NCI-H510A (cell line): ENCODE data around the gene RASSF6.
"Not testable (repeated sequence)": the region's sequence is repeated elsewhere in the genome, so short reads cannot be mapped to it uniquely, and the experiment has no call there.

ENCODE experiments used
- DNase-seq: peaks from one replicate; lab custom pipeline; 2025; lab: John Stamatoyannopoulos, UW

RASSF6 gene, protein sequence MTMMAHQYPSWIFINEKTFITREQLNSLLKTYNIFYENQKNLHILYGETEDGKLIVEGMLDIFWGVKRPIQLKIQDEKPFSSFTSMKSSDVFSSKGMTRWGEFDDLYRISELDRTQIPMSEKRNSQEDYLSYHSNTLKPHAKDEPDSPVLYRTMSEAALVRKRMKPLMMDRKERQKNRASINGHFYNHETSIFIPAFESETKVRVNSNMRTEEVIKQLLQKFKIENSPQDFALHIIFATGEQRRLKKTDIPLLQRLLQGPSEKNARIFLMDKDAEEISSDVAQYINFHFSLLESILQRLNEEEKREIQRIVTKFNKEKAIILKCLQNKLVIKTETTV

DNA sequence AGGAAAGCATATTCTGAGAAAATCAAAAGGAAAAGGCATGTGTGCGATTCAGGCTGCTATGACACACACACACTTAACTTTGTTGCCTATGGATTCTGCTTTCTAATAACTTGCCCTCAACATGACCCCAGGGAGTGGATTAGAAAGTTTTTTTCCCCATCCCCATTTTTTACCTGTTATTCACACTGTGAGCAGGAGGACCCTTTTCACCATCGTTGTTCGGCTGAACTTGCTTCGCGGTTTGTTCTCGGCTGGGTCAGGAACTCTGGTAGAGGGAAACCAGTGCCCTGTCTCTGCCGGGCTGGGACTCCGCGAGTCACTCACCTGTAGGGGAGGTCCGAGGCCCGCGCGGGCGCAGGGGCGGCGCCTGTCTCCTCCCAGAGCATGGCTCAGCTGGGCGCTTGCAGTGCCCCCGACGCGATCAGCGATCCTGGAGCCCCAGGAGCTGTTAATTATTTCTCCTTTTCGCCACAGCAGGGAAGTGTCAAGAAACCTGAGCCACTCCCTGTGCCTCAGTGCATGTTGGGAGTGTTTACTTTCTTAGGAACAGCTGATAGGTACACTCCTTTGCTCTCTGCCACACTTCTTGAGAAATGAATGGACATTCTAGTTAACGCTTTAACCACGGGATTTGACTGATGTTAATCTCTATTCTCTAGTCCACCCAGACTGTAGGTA lies at the start of gene RASSF6:
TSS of gene RASSF6 (minus strand) at position 322 of the 678 bp plus-strand sequence. CDS start 8,641 bp downstream, outside the sequence.
- DNase-seq: peak; percentile 94

GRCh38 chr4:73669410-73670183 lies 49.4 kb upstream of the RASSF6 start:
- no peak for DNase-seq

- peak; percentile 75 for DNase-seq
Observed at GRCh38 chr4:73668782-73669201, 48.6 kb upstream of the RASSF6 start.

GRCh38 chr4:73665924-73666323 lies 45.7 kb upstream of the RASSF6 start:
- DNase-seq: not testable (repeated sequence)

- DNase-seq: no peak
Observed at GRCh38 chr4:73664470-73664869, 44.2 kb upstream of the RASSF6 start.

DNA sequence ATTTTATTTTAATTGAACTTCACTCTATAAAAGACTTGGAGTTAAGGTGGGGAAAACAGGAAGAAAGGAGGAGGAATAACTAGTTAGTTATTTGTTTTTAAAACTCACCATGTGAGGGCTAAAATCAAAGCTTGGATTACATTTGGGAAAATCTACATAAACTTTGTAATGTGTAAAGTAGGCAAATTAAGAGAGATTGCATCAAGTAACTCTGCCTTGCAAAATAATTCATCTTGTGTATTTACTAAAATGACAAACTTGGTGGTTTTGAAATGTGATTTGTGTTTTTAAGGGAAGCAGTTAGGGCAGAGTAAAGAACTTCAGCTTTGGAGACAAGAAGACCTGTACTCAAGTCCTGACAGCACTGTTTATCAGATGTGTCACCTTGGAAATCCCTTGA lies 43.3 kb upstream of the RASSF6 start:
- no peak for DNase-seq

DNA sequence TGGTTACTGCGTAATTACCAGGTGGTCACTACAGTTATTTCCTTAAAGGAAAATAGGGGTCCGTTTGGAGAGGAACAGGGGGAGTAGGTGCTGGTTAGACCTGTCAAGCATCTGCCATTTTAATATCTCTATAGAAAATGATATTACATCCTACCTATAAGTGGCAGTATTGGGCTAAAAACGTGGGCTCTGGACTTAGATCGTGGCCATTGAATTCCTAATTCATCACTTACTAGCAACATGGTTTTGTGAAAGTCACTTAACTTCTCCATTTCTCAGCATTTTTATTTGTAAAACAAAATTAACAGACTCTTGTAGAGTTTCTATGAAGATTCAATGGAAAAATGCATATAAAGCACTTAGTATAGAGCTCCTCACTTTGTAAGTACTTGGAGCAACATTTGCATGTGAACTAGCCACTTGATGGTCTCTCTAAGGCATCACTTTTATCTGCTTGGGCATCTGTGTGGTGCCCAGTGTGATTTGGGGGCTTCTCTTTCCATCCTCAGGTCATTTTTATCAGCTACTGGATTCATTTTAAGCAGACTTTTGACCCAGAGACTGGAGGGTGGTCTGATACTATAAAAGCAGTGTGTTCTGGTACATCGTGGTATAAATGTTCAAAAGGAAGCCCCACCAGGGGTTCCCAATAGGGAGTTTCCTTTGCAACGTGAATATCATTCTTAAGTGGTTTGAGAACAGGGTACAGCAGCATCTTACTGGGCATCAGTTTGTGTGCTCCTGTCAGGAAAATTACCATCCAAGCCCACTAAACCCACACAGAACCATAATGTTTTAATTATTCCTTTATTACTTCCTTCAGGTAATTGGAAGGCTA lies 42.7 kb upstream of the RASSF6 start:
- DNase-seq: no peak

DNA sequence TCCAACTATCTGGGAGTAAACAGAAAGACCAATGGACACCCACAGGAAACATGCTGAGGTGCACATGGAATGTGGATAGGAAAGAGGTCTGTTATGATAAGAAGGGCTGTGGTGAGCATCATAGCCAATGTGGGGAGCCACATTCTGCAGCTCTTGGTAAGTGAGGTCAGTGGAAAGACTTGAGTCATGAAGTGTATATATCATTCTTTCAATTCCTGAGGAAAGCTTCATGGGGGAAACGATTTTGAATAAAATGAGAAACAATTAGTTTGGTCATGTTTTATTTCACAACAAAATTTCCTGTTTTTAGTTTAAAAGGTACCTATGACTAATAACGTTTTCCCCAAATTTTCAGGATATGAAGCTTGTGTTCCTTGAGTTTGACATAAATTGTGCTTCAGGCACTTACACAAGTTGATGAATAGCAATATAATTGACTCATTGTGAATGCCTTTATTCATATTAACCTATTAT lies 41.4 kb upstream of the RASSF6 start:
- DNase-seq: no peak

GRCh38 chr4:73660808-73661207 lies 40.6 kb upstream of the RASSF6 start:
- DNase-seq: no peak

DNA sequence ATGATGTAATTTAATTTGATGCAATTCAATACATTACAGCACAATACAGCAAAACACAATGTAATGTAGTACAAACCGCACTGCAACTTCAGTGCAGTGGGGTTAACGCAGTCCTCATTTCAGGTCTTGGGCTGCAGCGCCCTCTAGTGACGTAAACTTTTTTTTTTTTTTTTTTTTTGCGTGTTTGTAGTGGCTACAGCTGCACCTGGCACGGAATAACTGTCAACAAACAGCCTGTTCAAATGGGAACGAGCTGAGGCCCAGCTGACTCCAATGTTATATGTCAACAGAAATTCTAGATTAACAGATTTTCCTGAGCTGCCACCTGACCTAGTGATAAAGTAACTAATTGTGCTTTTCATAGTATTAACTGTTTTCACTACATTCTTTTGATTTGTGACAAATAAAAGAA lies 33.5 kb upstream of the RASSF6 start:
- DNase-seq: peak; percentile 74

DNA sequence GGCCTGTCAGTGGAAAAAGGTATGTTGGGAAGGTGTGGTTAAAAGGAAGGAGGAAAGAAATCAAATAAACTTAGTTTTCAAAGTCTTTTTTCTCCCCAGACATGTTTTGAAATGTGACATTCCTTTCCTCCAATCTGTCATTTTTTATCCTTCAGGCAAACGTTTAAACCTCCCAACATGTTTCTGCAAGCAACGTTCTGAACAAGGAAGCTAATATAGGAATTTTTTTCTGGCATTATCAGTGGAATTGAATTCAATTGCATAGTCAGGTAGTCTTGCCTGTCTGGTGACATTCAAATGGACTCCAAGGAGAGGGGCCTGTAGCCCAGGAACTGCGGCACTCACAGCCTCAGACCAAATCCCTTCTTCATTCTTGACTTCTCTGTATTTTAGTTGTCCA lies 30.0 kb upstream of the RASSF6 start:
- no peak for DNase-seq

DNA sequence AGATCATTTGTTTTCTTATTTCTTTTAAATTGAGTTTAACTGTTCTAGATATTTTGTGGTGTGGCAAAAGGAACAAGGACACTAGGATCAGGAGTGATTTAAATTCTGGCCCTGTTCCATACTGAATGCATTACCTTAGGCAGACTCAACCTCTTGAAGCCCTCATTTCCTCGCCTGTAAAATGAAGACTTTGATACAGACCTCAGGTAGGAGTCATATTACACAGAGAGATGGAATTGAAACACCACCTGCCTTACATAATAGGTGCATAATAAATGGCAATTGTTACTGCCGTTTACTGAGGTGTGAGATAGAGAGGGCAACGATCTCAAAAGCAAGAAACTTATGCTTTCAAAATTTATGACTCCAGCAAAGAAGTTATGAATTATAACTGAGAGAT lies 28.2 kb upstream of the RASSF6 start:
- DNase-seq: peak; percentile 65

DNA sequence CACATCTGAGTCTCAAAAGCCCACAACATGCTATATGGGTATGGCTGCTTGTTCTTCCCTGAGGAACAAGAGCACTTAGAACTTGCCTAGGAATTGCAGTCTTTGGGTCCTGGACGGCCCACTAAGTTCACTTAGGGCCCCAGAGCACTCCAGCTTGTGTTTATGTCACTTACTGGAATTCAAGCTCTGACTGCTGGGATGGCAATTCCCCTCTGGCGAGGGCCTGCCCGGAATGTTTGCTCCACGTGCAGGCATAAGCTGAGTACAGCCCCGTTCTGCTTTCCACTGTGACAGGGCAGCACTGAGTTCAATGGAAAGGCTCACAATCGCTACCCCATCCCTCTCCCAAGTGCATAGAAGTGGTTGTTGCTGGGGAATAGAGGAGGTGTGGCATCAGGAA lies 25.9 kb upstream of the RASSF6 start:
- DNase-seq: no peak

- DNase-seq: peak; percentile 25
Observed at GRCh38 chr4:73631565-73632226, 11.5 kb upstream of the RASSF6 start.

DNA sequence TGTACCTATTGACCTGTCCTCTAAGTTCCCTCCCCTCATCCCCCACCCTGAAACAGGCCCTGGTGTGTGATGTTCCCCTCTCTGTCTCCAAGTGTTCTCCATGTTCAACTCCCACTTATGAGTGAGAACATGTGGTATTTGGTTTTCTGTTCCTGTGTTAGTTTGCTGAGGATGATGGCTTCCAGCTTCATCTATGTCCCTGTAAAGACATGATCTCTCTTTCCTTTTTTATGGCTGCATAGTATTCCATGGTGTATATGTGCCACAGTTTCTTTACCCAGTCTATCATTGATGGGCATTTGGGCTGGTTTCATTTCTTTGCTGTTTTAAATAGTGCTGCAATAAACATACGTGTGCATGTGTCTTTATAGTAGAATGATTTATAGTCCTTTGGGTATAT lies 8.6 kb upstream of the RASSF6 start:
- not testable (repeated sequence) for DNase-seq

- no peak for DNase-seq
Observed at GRCh38 chr4:73621357-73621756, 1.1 kb upstream of the RASSF6 start.

DNA sequence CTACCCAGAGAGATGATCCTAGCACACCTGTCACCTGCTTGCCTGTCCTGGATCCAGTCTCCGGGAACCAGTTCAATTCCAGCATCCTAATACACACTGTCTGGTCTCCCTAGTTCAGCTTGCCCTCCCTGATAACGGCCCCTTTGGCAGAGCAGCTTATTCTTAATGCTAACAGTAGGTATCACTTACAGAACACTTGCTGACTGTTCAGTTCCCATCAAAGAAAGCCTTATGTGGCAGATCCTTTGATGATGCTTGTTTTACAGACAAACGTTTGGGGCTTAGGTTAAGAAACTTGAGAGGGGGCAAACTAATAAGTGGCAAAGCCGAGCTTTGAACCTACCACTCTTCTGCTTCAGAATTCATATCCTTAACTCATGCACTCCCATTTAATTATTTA lies 890 bp downstream of the RASSF6 start:
- DNase-seq: peak; percentile 22

- no peak for DNase-seq
Observed at GRCh38 chr4:73617256-73617655, 3.0 kb downstream of the RASSF6 start.

DNA sequence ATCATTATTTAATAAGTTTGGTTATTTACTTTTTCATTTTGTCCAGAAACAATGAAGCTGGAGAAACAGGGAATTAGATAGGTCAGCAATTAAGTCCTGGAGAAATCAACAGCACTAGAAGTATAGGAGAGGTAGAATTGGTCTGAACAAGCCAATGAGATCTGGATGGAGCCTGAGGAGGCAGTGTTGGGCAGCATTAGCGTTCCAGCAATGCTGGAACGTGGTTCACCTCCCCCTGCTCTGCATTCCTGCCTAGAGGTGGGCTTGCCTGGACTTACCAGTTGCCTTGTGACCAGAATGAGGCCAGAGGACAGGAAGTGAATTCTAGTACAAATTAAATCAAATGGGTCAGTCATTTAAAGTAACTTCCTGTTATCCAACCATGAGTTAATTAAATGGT lies 4.6 kb downstream of the RASSF6 start:
- DNase-seq: no peak

- no peak for DNase-seq
Observed at GRCh38 chr4:73614311-73614867, 5.8 kb downstream of the RASSF6 start.

DNA sequence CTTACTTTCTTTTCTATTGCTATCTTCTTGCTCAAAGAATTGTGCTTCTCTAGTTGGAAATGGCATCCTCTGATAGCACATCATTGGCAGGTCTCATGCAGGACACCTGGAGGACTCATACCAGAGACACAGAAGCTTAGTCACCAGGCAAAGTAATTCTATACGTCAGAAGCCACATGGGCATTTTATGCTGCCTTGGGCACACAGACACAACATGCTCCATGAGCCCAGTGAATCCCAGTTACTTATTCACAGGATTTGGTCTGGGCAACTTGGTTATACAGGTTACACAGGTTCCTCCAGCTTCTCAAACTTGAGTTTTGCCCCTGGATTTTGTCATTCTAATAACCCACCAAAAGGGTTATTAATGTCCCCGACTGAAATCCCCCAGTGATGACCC lies 7.1 kb downstream of the RASSF6 start:
- DNase-seq: peak; percentile 28
